Fibroblast of lung (primary cell): ENCODE data around the gene SMARCD1.

Experiments
- CTCF ChIP-seq, 2 donors: IDR thresholded peaks in 1 of 2; conservative IDR thresholded peaks in 1 of 2; 1 replicate in 1 of 2; 2 replicates in 1 of 2; pipeline ENCODE4 v1.5.1; 2011 to 2012; ENCODE audit warnings: low read length in 2 of 2, control low read depth in 1 of 2, inconsistent platforms in 1 of 2, low read depth in 1 of 2, mild to moderate bottlenecking in 1 of 2
- EZH2 ChIP-seq: IDR thresholded peaks from 2 replicates; pipeline ENCODE4 v1.5.1; 2012; ENCODE audit warnings: low read length, control low read depth, mild to moderate bottlenecking; ENCODE audit errors: missing control alignments

GRCh38 chr12:50041962-50042361, 43.2 kb upstream of the SMARCD1 start:
- no peak for TF ChIP-seq CTCF (conservative IDR thresholded peaks at IDR 0.05 in 1 of 2, IDR thresholded peaks at IDR 0.05 in 1 of 2; ENCODE audit: low read depth in 1 of 2, low read length in 2 of 2)
- TF ChIP-seq EZH2 = peak; percentile 51
